Fibroblast of lung (primary cell): ENCODE data around the gene GSTA5.

Source experiments
- EZH2 ChIP-seq: IDR thresholded peaks from 2 replicates; pipeline ENCODE4 v1.5.1; 2012; ENCODE audit warnings: low read length, control low read depth, mild to moderate bottlenecking; ENCODE audit errors: missing control alignments
- TF ChIP-seq, protein P1 (sequence below), 2 donors: IDR thresholded peaks in 1 of 2; conservative IDR thresholded peaks in 1 of 2; 1 replicate in 1 of 2; 2 replicates in 1 of 2; pipeline ENCODE4 v1.5.1; 2011 to 2012; ENCODE audit warnings: low read length in 2 of 2, control low read depth in 1 of 2, inconsistent platforms in 1 of 2, low read depth in 1 of 2, mild to moderate bottlenecking in 1 of 2

DNA sequence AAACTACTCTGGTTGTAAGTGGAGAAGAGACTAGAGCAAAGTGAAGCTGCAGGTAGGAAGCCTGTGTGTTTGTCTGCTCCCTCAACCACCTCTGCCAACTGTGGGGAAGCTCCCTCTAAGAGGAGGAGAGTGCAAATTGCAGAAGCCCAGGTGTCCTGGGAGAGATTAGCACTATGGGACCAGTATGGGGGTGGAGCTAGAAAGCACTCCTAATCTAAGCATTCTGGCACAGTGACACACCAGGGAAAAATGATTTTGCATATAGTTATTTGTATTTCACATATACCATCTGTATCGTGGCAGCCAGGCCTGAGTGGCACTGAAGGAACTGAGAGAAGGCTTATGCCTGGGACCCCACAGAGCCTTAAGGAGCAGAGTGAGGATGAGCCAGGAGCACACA, 49.8 kb downstream of the GSTA5 start:
- TF ChIP-seq, protein P1, sequence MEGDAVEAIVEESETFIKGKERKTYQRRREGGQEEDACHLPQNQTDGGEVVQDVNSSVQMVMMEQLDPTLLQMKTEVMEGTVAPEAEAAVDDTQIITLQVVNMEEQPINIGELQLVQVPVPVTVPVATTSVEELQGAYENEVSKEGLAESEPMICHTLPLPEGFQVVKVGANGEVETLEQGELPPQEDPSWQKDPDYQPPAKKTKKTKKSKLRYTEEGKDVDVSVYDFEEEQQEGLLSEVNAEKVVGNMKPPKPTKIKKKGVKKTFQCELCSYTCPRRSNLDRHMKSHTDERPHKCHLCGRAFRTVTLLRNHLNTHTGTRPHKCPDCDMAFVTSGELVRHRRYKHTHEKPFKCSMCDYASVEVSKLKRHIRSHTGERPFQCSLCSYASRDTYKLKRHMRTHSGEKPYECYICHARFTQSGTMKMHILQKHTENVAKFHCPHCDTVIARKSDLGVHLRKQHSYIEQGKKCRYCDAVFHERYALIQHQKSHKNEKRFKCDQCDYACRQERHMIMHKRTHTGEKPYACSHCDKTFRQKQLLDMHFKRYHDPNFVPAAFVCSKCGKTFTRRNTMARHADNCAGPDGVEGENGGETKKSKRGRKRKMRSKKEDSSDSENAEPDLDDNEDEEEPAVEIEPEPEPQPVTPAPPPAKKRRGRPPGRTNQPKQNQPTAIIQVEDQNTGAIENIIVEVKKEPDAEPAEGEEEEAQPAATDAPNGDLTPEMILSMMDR (conservative IDR thresholded peaks at IDR 0.05 in 1 of 2, IDR thresholded peaks at IDR 0.05 in 1 of 2; ENCODE audit: low read depth in 1 of 2, low read length in 2 of 2), result no peak
- TF ChIP-seq EZH2, result no peak
